ENCODE results near the gene RPRD1B. TPM values are rescaled to one million over a fixed set of nuclear protein-coding genes. Genes with fewer than 3 reads are reported as not detected.

RPRD1B gene
- polyA plus RNA-seq, 3 donors: 3.6 to 12.3 (median 4.7) TPM

DNA sequence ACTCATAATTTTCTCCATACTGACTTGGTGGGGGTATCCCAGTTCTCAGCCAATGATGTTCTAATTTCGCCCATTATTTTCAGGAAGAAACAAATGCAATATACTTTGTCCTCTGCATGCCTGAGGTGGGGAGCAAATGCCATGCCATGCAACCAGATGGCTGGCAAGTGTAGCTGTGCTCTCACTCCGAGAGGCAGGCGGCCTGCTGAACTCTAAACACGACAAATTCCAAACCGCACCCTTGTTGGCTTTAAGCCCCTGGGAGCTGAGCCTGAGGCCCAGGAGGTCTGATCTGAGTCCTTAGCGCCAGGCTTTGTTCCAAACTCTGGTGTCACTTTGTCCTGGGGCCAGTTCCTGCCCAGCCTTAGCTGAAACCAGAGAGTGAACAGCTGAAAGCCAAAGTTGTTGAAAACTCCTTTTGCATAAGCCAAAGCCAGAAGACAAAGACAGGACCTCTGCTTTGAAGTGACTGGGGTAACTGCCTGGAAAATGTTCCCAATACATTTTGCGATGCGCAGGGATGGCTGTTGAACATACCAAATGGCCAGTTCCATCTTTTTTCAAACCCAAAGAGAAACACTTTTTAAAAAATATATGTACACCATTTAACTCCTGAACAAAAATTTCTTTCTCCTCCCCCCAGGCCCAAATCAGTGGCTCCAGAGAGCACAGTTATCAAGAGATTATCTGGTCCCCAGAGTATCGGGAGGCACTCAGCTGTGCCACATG is 46.5 kb upstream of the RPRD1B start:
- Histone ChIP-seq H2AFZ (ENCODE audit: insufficient read depth, low read depth, low read length, poor library complexity, severe bottlenecking) (no peak overlapping the region), H4K20me1 (ENCODE audit: insufficient read depth, low read length) (no peaks in the 10 kb centered on the region), H3K27me3 (ENCODE audit: control insufficient read depth in 2 of 2, insufficient read depth in 2 of 2, low read length in 2 of 2) (no peaks in the 10 kb centered on the region), H3K4me2 (replicated peaks; ENCODE audit: extremely low read depth, low read length, poor library complexity, severe bottlenecking) (no peak overlapping the region), H3K9ac (ENCODE audit: insufficient read depth, low read length, poor library complexity, severe bottlenecking) (no peak overlapping the region), H3K27ac (ENCODE audit: low read depth in 1 of 2, low read length in 2 of 2) (no peak overlapping the region), H3K4me1 (ENCODE audit: control insufficient read depth in 1 of 2, insufficient read depth in 2 of 2, low read length in 2 of 2) (peaks cover 29 to 30% of the 10 kb centered on the region in 2 donors), H3K79me2 (ENCODE audit: insufficient read depth, low read length) (no peaks in the 10 kb centered on the region), H3K36me3 (replicated peaks in 1 of 2; ENCODE audit: control insufficient read depth in 1 of 2, insufficient read depth in 2 of 2, low read length in 2 of 2) (peaks cover 24 to 61% of the 10 kb centered on the region in 2 donors), H3K9me3 (replicated peaks in 1 of 2; ENCODE audit: control insufficient read depth in 1 of 2, insufficient read depth in 1 of 2, low read length in 2 of 2) (no peaks in the 10 kb centered on the region), H3K4me3 (replicated peaks in 1 of 3; ENCODE audit: low read depth in 2 of 3, low read length in 3 of 3) (no peak overlapping the region)
- intact Hi-C loops (cut with micrococcal nuclease): no loop called here
- Mint-ChIP-seq H3K9me3 (no peaks in the 10 kb centered on the region), H3K4me1 (peaks cover 29% of the 10 kb centered on the region), H3K27ac (peak overlapping the region in 4 of 7 donors; percentile 18 to 68 (median 40)), H3K36me3 (peaks cover 66 to 74% of the 10 kb centered on the region in 2 donors), H3K4me3 (peak overlapping the region in 1 of 2 donors; percentile 34), H3K27me3 (ENCODE audit: low read depth in 3 of 3) (peaks cover 0 to 3% (median 1%) of the 10 kb centered on the region in 3 donors)
- 98% methylated on average over 9 of the region's 9 CpGs for WGBS (ENCODE audit: insufficient coverage)
- TF ChIP-seq CTCF (IDR thresholded peaks at IDR 0.05): no peak
- DNase-seq: no peak

GRCh38 chr20:37987602-37988290 is 45.8 kb upstream of the RPRD1B start:
- WGBS (ENCODE audit: insufficient coverage): 97% methylated on average over 11 of the region's 12 CpGs
- TF ChIP-seq CTCF (IDR thresholded peaks at IDR 0.05): no peak
- intact Hi-C loops (cut with micrococcal nuclease): no loop called here
- Histone ChIP-seq H3K27me3 (ENCODE audit: control insufficient read depth in 2 of 2, insufficient read depth in 2 of 2, low read length in 2 of 2) (no peaks in the 10 kb centered on the region), H3K4me3 (replicated peaks in 1 of 3; ENCODE audit: low read depth in 2 of 3, low read length in 3 of 3) (no peak overlapping the region), H3K79me2 (ENCODE audit: insufficient read depth, low read length) (no peaks in the 10 kb centered on the region), H2AFZ (ENCODE audit: insufficient read depth, low read depth, low read length, poor library complexity, severe bottlenecking) (no peak overlapping the region), H3K9me3 (replicated peaks in 1 of 2; ENCODE audit: control insufficient read depth in 1 of 2, insufficient read depth in 1 of 2, low read length in 2 of 2) (no peaks in the 10 kb centered on the region), H3K27ac (ENCODE audit: low read depth in 1 of 2, low read length in 2 of 2) (no peak overlapping the region), H4K20me1 (ENCODE audit: insufficient read depth, low read length) (no peaks in the 10 kb centered on the region), H3K36me3 (replicated peaks in 1 of 2; ENCODE audit: control insufficient read depth in 1 of 2, insufficient read depth in 2 of 2, low read length in 2 of 2) (peaks cover 24 to 60% of the 10 kb centered on the region in 2 donors), H3K4me2 (replicated peaks; ENCODE audit: extremely low read depth, low read length, poor library complexity, severe bottlenecking) (no peak overlapping the region), H3K4me1 (ENCODE audit: control insufficient read depth in 1 of 2, insufficient read depth in 2 of 2, low read length in 2 of 2) (peaks cover 29 to 30% of the 10 kb centered on the region in 2 donors), H3K9ac (ENCODE audit: insufficient read depth, low read length, poor library complexity, severe bottlenecking) (no peak overlapping the region)
- Mint-ChIP-seq H3K4me3 (peak overlapping the region in 1 of 2 donors; percentile 34), H3K27ac (peak overlapping the region in 4 of 7 donors; percentile 22 to 53 (median 36)), H3K27me3 (ENCODE audit: low read depth in 3 of 3) (peaks cover 0 to 3% (median 1%) of the 10 kb centered on the region in 3 donors), H3K4me1 (peaks cover 31% of the 10 kb centered on the region), H3K36me3 (peaks cover 65 to 74% of the 10 kb centered on the region in 2 donors), H3K9me3 (no peaks in the 10 kb centered on the region)
- DNase-seq: no peak
